ENCODE measurements around the gene SLC25A52.
A peak's percentile ranks its signal among the peaks of the same experiment; 100 is the strongest.
"Not testable (repeated sequence)": the region's sequence is repeated elsewhere in the genome, so short reads cannot be mapped to it uniquely, and the experiment has no call there.

Gene SLC25A52

DNA sequence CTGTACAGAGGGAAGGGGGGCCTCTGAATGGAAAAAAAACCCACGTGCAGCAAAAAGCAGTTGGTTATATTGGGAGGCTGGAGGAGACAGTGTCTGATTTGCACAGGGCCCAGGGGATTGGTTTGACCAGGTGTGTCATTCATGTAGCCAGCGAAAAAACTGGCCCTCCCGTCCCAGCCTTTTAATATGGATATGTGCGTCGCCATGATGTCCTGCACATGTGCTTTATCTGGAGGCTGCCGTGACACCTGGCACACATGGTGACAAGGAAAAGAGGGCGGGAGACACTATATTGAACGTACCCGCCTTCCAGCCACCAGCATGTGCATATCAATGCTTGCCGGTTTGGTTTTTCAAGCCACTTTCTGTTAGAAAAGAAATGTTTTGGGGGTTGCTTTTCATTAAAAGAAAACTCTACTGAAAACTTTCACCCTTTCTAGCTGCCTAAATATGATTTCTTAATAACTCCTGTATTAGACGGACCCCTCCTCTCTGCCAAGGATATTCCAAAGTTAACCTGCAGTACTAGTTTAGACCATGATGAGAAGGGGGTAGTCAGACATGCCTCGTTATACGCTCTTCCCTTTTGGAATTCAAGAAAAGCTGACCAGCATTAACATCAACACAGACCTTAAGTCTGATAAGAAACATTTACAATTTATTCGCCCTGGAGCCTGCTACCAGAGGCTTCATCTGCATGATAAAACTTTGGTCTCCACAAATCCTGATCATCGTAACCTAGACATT, 16.2 kb downstream of the SLC25A52 start:
- TF ChIP-seq, protein P1, sequence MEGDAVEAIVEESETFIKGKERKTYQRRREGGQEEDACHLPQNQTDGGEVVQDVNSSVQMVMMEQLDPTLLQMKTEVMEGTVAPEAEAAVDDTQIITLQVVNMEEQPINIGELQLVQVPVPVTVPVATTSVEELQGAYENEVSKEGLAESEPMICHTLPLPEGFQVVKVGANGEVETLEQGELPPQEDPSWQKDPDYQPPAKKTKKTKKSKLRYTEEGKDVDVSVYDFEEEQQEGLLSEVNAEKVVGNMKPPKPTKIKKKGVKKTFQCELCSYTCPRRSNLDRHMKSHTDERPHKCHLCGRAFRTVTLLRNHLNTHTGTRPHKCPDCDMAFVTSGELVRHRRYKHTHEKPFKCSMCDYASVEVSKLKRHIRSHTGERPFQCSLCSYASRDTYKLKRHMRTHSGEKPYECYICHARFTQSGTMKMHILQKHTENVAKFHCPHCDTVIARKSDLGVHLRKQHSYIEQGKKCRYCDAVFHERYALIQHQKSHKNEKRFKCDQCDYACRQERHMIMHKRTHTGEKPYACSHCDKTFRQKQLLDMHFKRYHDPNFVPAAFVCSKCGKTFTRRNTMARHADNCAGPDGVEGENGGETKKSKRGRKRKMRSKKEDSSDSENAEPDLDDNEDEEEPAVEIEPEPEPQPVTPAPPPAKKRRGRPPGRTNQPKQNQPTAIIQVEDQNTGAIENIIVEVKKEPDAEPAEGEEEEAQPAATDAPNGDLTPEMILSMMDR (IDR thresholded peaks at IDR 0.05; ENCODE audit: control extremely low read depth, extremely low read depth, low read depth, missing control alignments) = no peak
- ChIA-PET CTCF (interaction anchor here (1.5 kb wide), 1 partner anchor 13 kb away, joined by 3 read pairs; no protein-coding TSS in a partner anchor), POLR2A (no interaction called here)
- DNase-seq (ENCODE audit: extremely low spot score) = no peak

DNA sequence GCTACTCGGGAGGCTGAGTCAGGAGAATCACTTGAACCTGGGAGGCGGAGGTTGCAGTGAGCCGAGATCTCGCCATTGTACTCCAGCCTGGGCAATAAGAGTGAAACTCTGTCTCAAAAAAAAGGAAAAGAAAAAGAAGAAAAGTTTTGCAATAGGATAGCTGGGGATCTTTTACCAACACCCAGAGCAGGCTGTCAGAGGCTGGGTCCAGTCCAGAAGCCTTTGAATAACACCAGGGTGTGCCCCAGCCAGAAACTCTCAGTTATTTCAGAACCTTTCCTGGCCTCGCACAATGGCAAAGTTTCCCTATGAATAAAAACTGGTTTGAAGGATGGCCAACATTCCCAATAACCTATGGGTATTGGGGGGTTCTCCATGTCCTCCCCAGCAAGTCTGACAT, 17.1 kb downstream of the SLC25A52 start:
- CTCF ChIA-PET = interaction anchor here (1.6 kb wide), 1 partner anchor 21 kb away, joined by 3 read pairs; no protein-coding TSS in a partner anchor
- POLR2A ChIA-PET; DNase-seq (ENCODE audit: extremely low spot score): not testable (repeated sequence)

DNA sequence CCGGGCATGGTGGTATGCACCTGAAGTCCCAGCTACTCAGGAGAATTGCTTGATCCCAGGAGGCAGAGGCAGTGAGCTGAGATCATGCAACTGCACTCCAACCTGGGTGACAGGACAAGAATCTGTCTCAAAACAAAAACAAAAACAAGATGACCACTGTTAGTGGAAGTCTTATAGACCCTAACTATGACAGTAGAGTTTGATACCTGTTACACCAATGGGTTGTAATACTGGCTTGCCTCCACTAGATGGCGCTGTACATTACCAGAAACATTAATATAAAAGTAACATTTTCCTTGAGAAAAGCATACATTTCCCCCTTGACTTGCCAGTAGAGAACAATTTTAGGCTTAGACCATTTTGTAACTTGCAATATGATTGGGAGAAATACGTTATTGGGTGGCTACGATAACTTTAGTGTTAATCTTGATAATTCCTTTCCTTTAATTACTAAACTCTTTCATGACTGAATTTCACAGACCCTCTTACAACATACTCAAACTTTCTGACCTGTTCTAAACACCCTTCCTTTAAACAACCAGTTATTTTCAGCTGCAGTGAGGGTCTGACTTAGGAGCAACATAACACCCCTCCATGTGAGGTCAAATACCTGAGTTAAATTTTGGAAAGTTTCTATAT, 19.5 kb downstream of the SLC25A52 start:
- CTCF ChIA-PET = interaction anchor here (0.6 to 1.8 kb wide), 9 partner anchors 10 to 209 kb away, joined by 3 to 7 read pairs (median 4); no protein-coding TSS in a partner anchor
- DNase-seq (ENCODE audit: extremely low spot score) = no peak
- TF ChIP-seq, protein P1 (IDR thresholded peaks at IDR 0.05; ENCODE audit: control extremely low read depth, extremely low read depth, low read depth, missing control alignments) = peak; percentile 63
- POLR2A ChIA-PET = interaction anchor here (0.6 kb wide), 1 partner anchor 252 kb away, joined by 3 read pairs; no protein-coding TSS in a partner anchor

DNA sequence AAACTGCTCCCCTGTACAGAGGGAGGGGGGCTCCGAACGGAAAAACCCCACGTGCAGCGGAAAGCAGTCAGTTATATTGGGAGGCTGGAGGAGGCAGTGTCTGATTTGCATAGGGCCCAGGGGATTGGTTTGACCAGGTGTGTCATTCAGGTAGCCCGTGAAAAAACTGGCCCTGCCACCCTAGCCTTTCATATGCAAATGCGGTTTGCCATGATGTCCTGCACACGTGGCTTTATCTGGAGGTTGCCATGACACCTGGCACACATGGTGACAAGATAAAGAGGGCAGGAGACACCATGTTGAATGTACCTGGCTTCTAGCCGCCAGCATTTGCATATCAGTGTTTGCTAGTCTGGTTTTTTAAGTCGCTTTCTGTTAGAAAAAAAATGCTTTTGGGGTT, 20.5 kb downstream of the SLC25A52 start:
- DNase-seq (ENCODE audit: extremely low spot score) = no peak
- ChIA-PET POLR2A (no interaction called here), CTCF (no interaction called here)
- TF ChIP-seq, protein P1 (IDR thresholded peaks at IDR 0.05; ENCODE audit: control extremely low read depth, extremely low read depth, low read depth, missing control alignments) = no peak

DNA sequence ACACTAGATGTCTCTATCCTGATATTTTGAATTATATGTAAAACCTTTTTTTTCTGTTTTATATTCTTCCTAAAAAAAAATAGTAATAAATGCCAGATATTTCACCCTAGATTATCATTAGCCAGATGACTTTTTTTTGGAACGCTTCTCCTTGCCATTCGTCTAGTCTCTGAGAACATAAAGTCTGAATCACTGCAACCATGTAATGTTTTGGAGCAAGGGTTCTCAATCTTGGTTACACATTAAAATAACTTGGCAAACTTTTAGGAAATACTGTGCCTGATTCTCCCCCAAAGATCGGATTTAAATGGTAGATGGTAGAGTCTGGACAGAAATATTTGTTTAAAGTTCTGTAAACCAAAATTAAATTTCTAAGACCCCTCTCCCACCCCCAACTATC, 21.0 kb downstream of the SLC25A52 start:
- CTCF ChIA-PET = interaction anchor here (2.1 to 8.7 kb wide), 2 partner anchors 15 to 78 kb away, joined by 5 to 66 read pairs; no protein-coding TSS in a partner anchor
- TF ChIP-seq, protein P1 (IDR thresholded peaks at IDR 0.05; ENCODE audit: control extremely low read depth, extremely low read depth, low read depth, missing control alignments) = no peak
- POLR2A ChIA-PET = no interaction called here
- no peak for DNase-seq (ENCODE audit: extremely low spot score)

DNA sequence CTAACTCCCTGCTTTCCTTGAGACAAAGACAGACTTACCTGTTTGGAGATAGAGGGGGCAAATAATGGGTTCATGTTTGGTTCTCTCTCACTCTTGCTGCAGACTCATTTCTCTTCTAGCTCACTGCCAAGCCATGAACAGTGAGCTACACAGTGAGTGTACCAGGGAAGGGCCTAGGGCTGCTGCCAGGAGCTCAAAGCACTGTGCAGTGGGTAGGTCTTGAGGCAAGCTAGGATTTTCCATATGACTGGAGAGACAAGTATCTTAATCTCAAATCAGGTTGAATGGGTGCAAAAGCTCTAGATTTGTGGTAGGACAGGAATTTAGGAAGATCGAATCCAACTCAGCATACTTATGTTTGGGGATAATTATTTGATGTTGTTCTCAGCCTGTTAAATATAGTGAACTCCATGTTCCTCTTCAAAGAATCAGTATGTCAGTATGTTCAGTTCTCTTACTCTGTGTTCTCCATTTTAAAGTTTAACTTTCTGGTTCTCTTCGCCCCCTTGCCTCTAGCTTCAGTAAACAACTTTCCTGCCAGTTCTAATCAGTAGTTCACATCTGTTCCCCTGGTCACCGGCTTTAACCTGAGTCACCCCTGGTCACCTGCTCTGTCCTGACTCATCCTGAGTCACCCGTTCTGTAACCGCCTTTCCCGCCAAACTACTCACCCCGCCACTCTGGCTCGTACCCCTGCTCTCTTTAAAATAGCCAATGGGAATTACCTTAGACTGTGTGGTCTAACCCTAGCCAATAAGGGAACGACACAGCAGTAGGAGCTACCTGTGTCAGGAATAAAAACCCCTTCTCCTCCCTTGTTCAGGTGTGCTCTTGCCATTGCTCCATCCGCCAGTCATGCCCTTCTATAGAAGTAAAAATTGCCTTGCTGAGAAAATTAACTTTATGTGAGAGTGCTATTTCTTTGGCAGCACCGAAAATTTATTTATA, 21.9 kb downstream of the SLC25A52 start:
- CTCF ChIA-PET = interaction anchor here (0.8 to 8.7 kb wide), 8 partner anchors 9 to 182 kb away, joined by 3 to 66 read pairs (median 4); no protein-coding TSS in a partner anchor
- no peak for DNase-seq (ENCODE audit: extremely low spot score)
- TF ChIP-seq, protein P1 (IDR thresholded peaks at IDR 0.05; ENCODE audit: control extremely low read depth, extremely low read depth, low read depth, missing control alignments) = no peak
- POLR2A ChIA-PET = no interaction called here
